ENCODE data around the gene ASTN2. TPM values are rescaled to one million over a fixed set of nuclear protein-coding genes. Genes with fewer than 3 reads are reported as not detected.

Gene ASTN2
- polyA plus RNA-seq, 2 donors = 0.26 to 0.35 TPM

GRCh38 chr9:116668970-116669695 lies 745.7 kb downstream of the ASTN2 start:
- Histone ChIP-seq H3K36me3 (ENCODE audit: control insufficient read depth in 2 of 2, insufficient read depth in 2 of 2, low read length in 1 of 2) (no peaks in the 10 kb centered on the region), H3K27ac (ENCODE audit: low read depth in 2 of 2, low read length in 1 of 2) (no peak overlapping the region), H3K4me1 (ENCODE audit: control insufficient read depth in 2 of 2, insufficient read depth in 2 of 2, low read length in 1 of 2) (no peaks in the 10 kb centered on the region), H3K4me3 (ENCODE audit: low read depth in 1 of 2, low read length in 2 of 2) (no peak overlapping the region), H3K27me3 (ENCODE audit: control insufficient read depth in 1 of 2, insufficient read depth in 2 of 2, low read length in 2 of 2) (no peaks in the 10 kb centered on the region), H3K9me3 (ENCODE audit: control insufficient read depth in 2 of 2, insufficient read depth in 1 of 2, low read depth in 1 of 2, low read length in 1 of 2) (no peaks in the 10 kb centered on the region)
- WGBS, 2 donors = 92 to 94% methylated on average over 4 of the region's 4 CpGs

- no peak overlapping the region for H3K27ac ChIP-seq (ENCODE audit: low read depth in 2 of 2, low read length in 1 of 2)
- 97 to 100% methylated on average over 1 of the region's 1 CpG for WGBS, 2 donors
- H3K9me3 ChIP-seq (ENCODE audit: control insufficient read depth in 2 of 2, insufficient read depth in 1 of 2, low read depth in 1 of 2, low read length in 1 of 2) = no peaks in the 10 kb centered on the region
- no peaks in the 10 kb centered on the region for H3K36me3 ChIP-seq (ENCODE audit: control insufficient read depth in 2 of 2, insufficient read depth in 2 of 2, low read length in 1 of 2)
- H3K27me3 ChIP-seq (ENCODE audit: control insufficient read depth in 1 of 2, insufficient read depth in 2 of 2, low read length in 2 of 2) = no peaks in the 10 kb centered on the region
- H3K4me3 ChIP-seq (ENCODE audit: low read depth in 1 of 2, low read length in 2 of 2) = no peak overlapping the region
- no peaks in the 10 kb centered on the region for H3K4me1 ChIP-seq (ENCODE audit: control insufficient read depth in 2 of 2, insufficient read depth in 2 of 2, low read length in 1 of 2)
Measured at GRCh38 chr9:116663581-116663980, 751.3 kb downstream of the ASTN2 start.

- Histone ChIP-seq H3K9me3 (ENCODE audit: control insufficient read depth in 2 of 2, insufficient read depth in 1 of 2, low read depth in 1 of 2, low read length in 1 of 2) (no peaks in the 10 kb centered on the region), H3K27me3 (ENCODE audit: control insufficient read depth in 1 of 2, insufficient read depth in 2 of 2, low read length in 2 of 2) (no peaks in the 10 kb centered on the region), H3K27ac (ENCODE audit: low read depth in 2 of 2, low read length in 1 of 2) (peak overlapping the region in 1 of 2 donors; percentile 41), H3K36me3 (ENCODE audit: control insufficient read depth in 2 of 2, insufficient read depth in 2 of 2, low read length in 1 of 2) (no peaks in the 10 kb centered on the region), H3K4me1 (ENCODE audit: control insufficient read depth in 2 of 2, insufficient read depth in 2 of 2, low read length in 1 of 2) (no peaks in the 10 kb centered on the region), H3K4me3 (ENCODE audit: low read depth in 1 of 2, low read length in 2 of 2) (no peak overlapping the region)
- 72 to 76% methylated on average over 6 of the region's 6 CpGs for WGBS, 2 donors
Measured at GRCh38 chr9:116662646-116663310, 752.1 kb downstream of the ASTN2 start.

GRCh38 chr9:116661037-116661954 lies 753.6 kb downstream of the ASTN2 start:
- Histone ChIP-seq H3K27ac (ENCODE audit: low read depth in 2 of 2, low read length in 1 of 2) (no peak overlapping the region), H3K27me3 (ENCODE audit: control insufficient read depth in 1 of 2, insufficient read depth in 2 of 2, low read length in 2 of 2) (no peaks in the 10 kb centered on the region), H3K4me1 (ENCODE audit: control insufficient read depth in 2 of 2, insufficient read depth in 2 of 2, low read length in 1 of 2) (no peaks in the 10 kb centered on the region), H3K4me3 (ENCODE audit: low read depth in 1 of 2, low read length in 2 of 2) (no peak overlapping the region), H3K36me3 (ENCODE audit: control insufficient read depth in 2 of 2, insufficient read depth in 2 of 2, low read length in 1 of 2) (no peaks in the 10 kb centered on the region), H3K9me3 (ENCODE audit: control insufficient read depth in 2 of 2, insufficient read depth in 1 of 2, low read depth in 1 of 2, low read length in 1 of 2) (no peaks in the 10 kb centered on the region)
- 52 to 61% methylated on average over 7 of the region's 7 CpGs for WGBS, 2 donors

- 88 to 94% methylated on average over 2 of the region's 2 CpGs for WGBS, 2 donors
- Histone ChIP-seq H3K27ac (ENCODE audit: low read depth in 2 of 2, low read length in 1 of 2) (no peak overlapping the region), H3K9me3 (ENCODE audit: control insufficient read depth in 2 of 2, insufficient read depth in 1 of 2, low read depth in 1 of 2, low read length in 1 of 2) (no peaks in the 10 kb centered on the region), H3K4me3 (ENCODE audit: low read depth in 1 of 2, low read length in 2 of 2) (no peak overlapping the region), H3K4me1 (ENCODE audit: control insufficient read depth in 2 of 2, insufficient read depth in 2 of 2, low read length in 1 of 2) (no peaks in the 10 kb centered on the region), H3K27me3 (ENCODE audit: control insufficient read depth in 1 of 2, insufficient read depth in 2 of 2, low read length in 2 of 2) (no peaks in the 10 kb centered on the region), H3K36me3 (ENCODE audit: control insufficient read depth in 2 of 2, insufficient read depth in 2 of 2, low read length in 1 of 2) (no peaks in the 10 kb centered on the region)
Measured at GRCh38 chr9:116658265-116658664, 756.6 kb downstream of the ASTN2 start.

GRCh38 chr9:116656977-116657376 lies 757.9 kb downstream of the ASTN2 start:
- Histone ChIP-seq H3K36me3 (ENCODE audit: control insufficient read depth in 2 of 2, insufficient read depth in 2 of 2, low read length in 1 of 2) (no peaks in the 10 kb centered on the region), H3K27ac (ENCODE audit: low read depth in 2 of 2, low read length in 1 of 2) (peak overlapping the region in 1 of 2 donors; percentile 31), H3K4me1 (ENCODE audit: control insufficient read depth in 2 of 2, insufficient read depth in 2 of 2, low read length in 1 of 2) (no peaks in the 10 kb centered on the region), H3K4me3 (ENCODE audit: low read depth in 1 of 2, low read length in 2 of 2) (no peak overlapping the region), H3K9me3 (ENCODE audit: control insufficient read depth in 2 of 2, insufficient read depth in 1 of 2, low read depth in 1 of 2, low read length in 1 of 2) (no peaks in the 10 kb centered on the region), H3K27me3 (ENCODE audit: control insufficient read depth in 1 of 2, insufficient read depth in 2 of 2, low read length in 2 of 2) (no peaks in the 10 kb centered on the region)
- 56 to 71% methylated on average over 2 of the region's 2 CpGs for WGBS, 2 donors

- WGBS, 2 donors = 32 to 47% methylated on average over 5 of the region's 5 CpGs
- H3K4me1 ChIP-seq (ENCODE audit: control insufficient read depth in 2 of 2, insufficient read depth in 2 of 2, low read length in 1 of 2) = no peaks in the 10 kb centered on the region
- H3K27ac ChIP-seq (ENCODE audit: low read depth in 2 of 2, low read length in 1 of 2) = peak overlapping the region in 1 of 2 donors; percentile 31
- H3K36me3 ChIP-seq (ENCODE audit: control insufficient read depth in 2 of 2, insufficient read depth in 2 of 2, low read length in 1 of 2) = no peaks in the 10 kb centered on the region
- H3K27me3 ChIP-seq (ENCODE audit: control insufficient read depth in 1 of 2, insufficient read depth in 2 of 2, low read length in 2 of 2) = no peaks in the 10 kb centered on the region
- H3K4me3 ChIP-seq (ENCODE audit: low read depth in 1 of 2, low read length in 2 of 2) = no peak overlapping the region
- H3K9me3 ChIP-seq (ENCODE audit: control insufficient read depth in 2 of 2, insufficient read depth in 1 of 2, low read depth in 1 of 2, low read length in 1 of 2) = no peaks in the 10 kb centered on the region
Measured at GRCh38 chr9:116656501-116656971, 758.3 kb downstream of the ASTN2 start.

- Histone ChIP-seq H3K9me3 (ENCODE audit: control insufficient read depth in 2 of 2, insufficient read depth in 1 of 2, low read depth in 1 of 2, low read length in 1 of 2) (no peaks in the 10 kb centered on the region), H3K4me3 (ENCODE audit: low read depth in 1 of 2, low read length in 2 of 2) (no peak overlapping the region), H3K36me3 (ENCODE audit: control insufficient read depth in 2 of 2, insufficient read depth in 2 of 2, low read length in 1 of 2) (no peaks in the 10 kb centered on the region), H3K27ac (ENCODE audit: low read depth in 2 of 2, low read length in 1 of 2) (peak overlapping the region in 1 of 2 donors; percentile 24), H3K4me1 (ENCODE audit: control insufficient read depth in 2 of 2, insufficient read depth in 2 of 2, low read length in 1 of 2) (no peaks in the 10 kb centered on the region), H3K27me3 (ENCODE audit: control insufficient read depth in 1 of 2, insufficient read depth in 2 of 2, low read length in 2 of 2) (no peaks in the 10 kb centered on the region)
- WGBS, 2 donors = 46 to 48% methylated on average over 3 of the region's 3 CpGs
Measured at GRCh38 chr9:116654059-116654355, 760.9 kb downstream of the ASTN2 start.

GRCh38 chr9:116653348-116654058 lies 761.4 kb downstream of the ASTN2 start:
- 40 to 68% methylated on average over 7 of the region's 7 CpGs for WGBS, 2 donors
- Histone ChIP-seq H3K9me3 (ENCODE audit: control insufficient read depth in 2 of 2, insufficient read depth in 1 of 2, low read depth in 1 of 2, low read length in 1 of 2) (no peaks in the 10 kb centered on the region), H3K36me3 (ENCODE audit: control insufficient read depth in 2 of 2, insufficient read depth in 2 of 2, low read length in 1 of 2) (no peaks in the 10 kb centered on the region), H3K27me3 (ENCODE audit: control insufficient read depth in 1 of 2, insufficient read depth in 2 of 2, low read length in 2 of 2) (no peaks in the 10 kb centered on the region), H3K4me1 (ENCODE audit: control insufficient read depth in 2 of 2, insufficient read depth in 2 of 2, low read length in 1 of 2) (no peaks in the 10 kb centered on the region), H3K4me3 (ENCODE audit: low read depth in 1 of 2, low read length in 2 of 2) (no peak overlapping the region), H3K27ac (ENCODE audit: low read depth in 2 of 2, low read length in 1 of 2) (no peak overlapping the region)

All from esophagus (tissue), 2 donors.